Osteoblast (primary cell): ENCODE measurements around the gene KRT82. TPM values are rescaled to one million over a fixed set of nuclear protein-coding genes. Genes with fewer than 3 reads are reported as not detected.

Experiments
- DNase-seq: peaks from one replicate; pipeline ENCODE4 v3.0.0; 2011; ENCODE audit warnings: low spot score, mixed read lengths; ENCODE audit not compliant: insufficient read length; ENCODE audit errors: missing footprints
- H2AFZ ChIP-seq: 2 replicates; pipeline ENCODE4 v1.6.0; 2011; ENCODE audit warnings: mild to moderate bottlenecking, low read length
- H3K27ac ChIP-seq: 2 replicates; pipeline ENCODE4 v1.5.1; 2011; ENCODE audit warnings: mild to moderate bottlenecking, low read depth, low read length, moderate library complexity
- H3K27me3 ChIP-seq: 2 replicates; pipeline ENCODE4 v1.6.0; 2012; ENCODE audit warnings: mild to moderate bottlenecking, control low read depth, inconsistent platforms, low read length, moderate library complexity; ENCODE audit not compliant: insufficient read depth
- H3K36me3 ChIP-seq: 2 replicates; pipeline ENCODE4 v1.5.1; 2011; ENCODE audit warnings: mild to moderate bottlenecking, low read length, control low read depth, moderate library complexity; ENCODE audit not compliant: insufficient read depth
- H3K4me1 ChIP-seq: 2 replicates; pipeline ENCODE4 v1.5.1; 2011; ENCODE audit warnings: mild to moderate bottlenecking, low read length, control low read depth, moderate library complexity; ENCODE audit not compliant: insufficient read depth
- H3K4me2 ChIP-seq: 2 replicates; pipeline ENCODE4 v1.6.0; 2011; ENCODE audit warnings: mild to moderate bottlenecking, low read length; ENCODE audit not compliant: insufficient read depth
- H3K4me3 ChIP-seq: fragments of 200-600 bp; sonication (generic); 3 replicates; pipeline ENCODE4 v1.5.1; 2012; ENCODE audit warnings: mild to moderate bottlenecking, low read length, inconsistent platforms; ENCODE audit not compliant: insufficient read depth
- H3K79me2 ChIP-seq: 2 replicates; pipeline ENCODE4 v1.6.0; 2012; ENCODE audit warnings: mild to moderate bottlenecking, low read length, control low read depth, inconsistent platforms; ENCODE audit not compliant: insufficient read depth
- H3K9me3 ChIP-seq: 2 replicates; pipeline ENCODE4 v1.5.1; 2011; ENCODE audit warnings: low read depth, low read length, control low read depth
- H4K20me1 ChIP-seq: 2 replicates; pipeline ENCODE4 v1.6.0; 2012; ENCODE audit warnings: mild to moderate bottlenecking, low read length, control low read depth; ENCODE audit not compliant: insufficient read depth
- total RNA-seq: library from RNA; depleted of rRNA; stranded (reverse); fragments of >200 nt; gene quantifications from 2 replicates; pipeline ENCODE4 v1.2.3, GENCODE V29; 2012
- TF ChIP-seq, protein P1 (sequence below): IDR thresholded peaks from 2 replicates; pipeline ENCODE4 v1.5.1; 2011; ENCODE audit warnings: mild to moderate bottlenecking, low read depth, low read length, moderate library complexity; ENCODE audit errors: extremely low read depth

The KRT82 gene
- total RNA-seq, 1 donor = not detected

DNA sequence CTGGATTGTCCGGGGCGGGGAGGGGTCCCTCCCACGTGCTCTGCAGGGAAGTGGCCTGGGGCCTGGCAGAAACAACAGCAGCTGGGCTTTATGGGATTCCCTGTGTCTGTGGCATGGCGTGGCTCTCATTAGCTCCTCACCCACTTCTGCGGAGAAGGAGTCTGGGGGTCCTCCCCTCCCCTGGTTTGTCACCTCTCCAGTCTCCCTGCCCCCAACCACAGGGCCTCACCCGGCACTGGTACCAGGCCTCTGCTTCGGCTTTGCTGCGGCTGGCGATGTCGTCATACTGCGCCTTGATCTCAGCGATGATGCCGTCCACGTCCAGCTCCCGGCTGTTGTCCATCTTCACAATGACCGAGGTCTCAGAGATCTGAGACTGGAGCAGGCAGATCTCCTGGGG lies 6.4 kb downstream of the KRT82 start:
- Histone ChIP-seq H3K27me3 (peaks cover 43% of the 10 kb centered on the region), H3K27ac (no peak overlapping the region), H3K4me3 (no peak overlapping the region), H3K9me3 (no peaks in the 10 kb centered on the region), H3K4me2 (no peak overlapping the region), H3K4me1 (peaks cover 4% of the 10 kb centered on the region), H3K79me2 (no peaks in the 10 kb centered on the region), H2AFZ (no peak overlapping the region), H4K20me1 (no peaks in the 10 kb centered on the region), H3K36me3 (no peaks in the 10 kb centered on the region)
- TF ChIP-seq, protein P1, sequence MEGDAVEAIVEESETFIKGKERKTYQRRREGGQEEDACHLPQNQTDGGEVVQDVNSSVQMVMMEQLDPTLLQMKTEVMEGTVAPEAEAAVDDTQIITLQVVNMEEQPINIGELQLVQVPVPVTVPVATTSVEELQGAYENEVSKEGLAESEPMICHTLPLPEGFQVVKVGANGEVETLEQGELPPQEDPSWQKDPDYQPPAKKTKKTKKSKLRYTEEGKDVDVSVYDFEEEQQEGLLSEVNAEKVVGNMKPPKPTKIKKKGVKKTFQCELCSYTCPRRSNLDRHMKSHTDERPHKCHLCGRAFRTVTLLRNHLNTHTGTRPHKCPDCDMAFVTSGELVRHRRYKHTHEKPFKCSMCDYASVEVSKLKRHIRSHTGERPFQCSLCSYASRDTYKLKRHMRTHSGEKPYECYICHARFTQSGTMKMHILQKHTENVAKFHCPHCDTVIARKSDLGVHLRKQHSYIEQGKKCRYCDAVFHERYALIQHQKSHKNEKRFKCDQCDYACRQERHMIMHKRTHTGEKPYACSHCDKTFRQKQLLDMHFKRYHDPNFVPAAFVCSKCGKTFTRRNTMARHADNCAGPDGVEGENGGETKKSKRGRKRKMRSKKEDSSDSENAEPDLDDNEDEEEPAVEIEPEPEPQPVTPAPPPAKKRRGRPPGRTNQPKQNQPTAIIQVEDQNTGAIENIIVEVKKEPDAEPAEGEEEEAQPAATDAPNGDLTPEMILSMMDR = no peak
- DNase-seq = no peak

DNA sequence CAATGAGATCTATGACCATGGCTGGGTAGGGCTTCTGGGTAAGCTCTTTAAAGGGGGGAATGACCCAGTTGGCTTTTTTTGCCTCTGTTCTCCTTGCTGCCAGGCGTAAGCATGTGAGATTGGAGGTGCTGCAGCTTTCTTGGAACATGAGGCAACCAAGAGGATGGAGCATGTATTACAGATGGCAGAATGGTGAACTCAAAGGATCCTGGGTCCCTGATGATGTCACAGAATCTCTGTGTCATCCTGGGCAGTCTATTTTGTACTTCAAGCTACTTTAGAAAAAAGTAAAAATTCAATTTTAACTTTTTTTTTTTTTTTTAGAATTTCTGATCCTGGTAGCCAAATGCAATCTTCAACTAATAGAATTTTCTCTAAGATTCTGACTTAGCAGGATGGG lies 8.0 kb downstream of the KRT82 start:
- Histone ChIP-seq H3K4me1 (peaks cover 4% of the 10 kb centered on the region), H3K4me2 (no peak overlapping the region), H3K4me3 (no peak overlapping the region), H2AFZ (no peak overlapping the region), H3K79me2 (no peaks in the 10 kb centered on the region), H3K27ac (no peak overlapping the region), H3K9me3 (no peaks in the 10 kb centered on the region), H3K27me3 (peaks cover 50% of the 10 kb centered on the region), H4K20me1 (no peaks in the 10 kb centered on the region), H3K36me3 (no peaks in the 10 kb centered on the region)
- TF ChIP-seq, protein P1 = no peak
- peak; percentile 92 for DNase-seq

DNA sequence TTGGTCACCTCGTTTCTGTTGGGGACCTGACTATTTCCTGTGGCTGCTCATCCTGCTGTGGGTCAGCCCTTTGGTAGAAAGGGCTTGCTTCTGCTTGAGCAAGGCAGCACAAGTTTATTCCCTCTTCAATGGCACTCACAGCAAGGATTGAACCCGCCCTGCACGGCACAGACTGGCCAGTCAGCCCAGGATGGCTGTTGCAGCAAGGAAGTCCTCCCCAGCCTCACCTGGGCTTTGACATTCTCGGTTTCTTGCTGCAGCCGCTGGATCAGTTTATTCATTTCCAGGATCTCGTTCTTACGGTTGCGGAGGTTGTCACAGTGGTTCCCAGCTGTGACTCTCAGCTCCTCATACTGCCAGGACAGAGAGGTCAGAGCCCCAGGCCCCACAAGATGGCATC lies 9.5 kb downstream of the KRT82 start:
- Histone ChIP-seq H3K27me3 (peaks cover 40% of the 10 kb centered on the region), H3K9me3 (no peaks in the 10 kb centered on the region), H4K20me1 (no peaks in the 10 kb centered on the region), H3K4me1 (peaks cover 2% of the 10 kb centered on the region), H3K4me3 (no peak overlapping the region), H3K27ac (no peak overlapping the region), H3K79me2 (no peaks in the 10 kb centered on the region), H2AFZ (no peak overlapping the region), H3K4me2 (no peak overlapping the region), H3K36me3 (no peaks in the 10 kb centered on the region)
- no peak for DNase-seq
- TF ChIP-seq, protein P1 = no peak

DNA sequence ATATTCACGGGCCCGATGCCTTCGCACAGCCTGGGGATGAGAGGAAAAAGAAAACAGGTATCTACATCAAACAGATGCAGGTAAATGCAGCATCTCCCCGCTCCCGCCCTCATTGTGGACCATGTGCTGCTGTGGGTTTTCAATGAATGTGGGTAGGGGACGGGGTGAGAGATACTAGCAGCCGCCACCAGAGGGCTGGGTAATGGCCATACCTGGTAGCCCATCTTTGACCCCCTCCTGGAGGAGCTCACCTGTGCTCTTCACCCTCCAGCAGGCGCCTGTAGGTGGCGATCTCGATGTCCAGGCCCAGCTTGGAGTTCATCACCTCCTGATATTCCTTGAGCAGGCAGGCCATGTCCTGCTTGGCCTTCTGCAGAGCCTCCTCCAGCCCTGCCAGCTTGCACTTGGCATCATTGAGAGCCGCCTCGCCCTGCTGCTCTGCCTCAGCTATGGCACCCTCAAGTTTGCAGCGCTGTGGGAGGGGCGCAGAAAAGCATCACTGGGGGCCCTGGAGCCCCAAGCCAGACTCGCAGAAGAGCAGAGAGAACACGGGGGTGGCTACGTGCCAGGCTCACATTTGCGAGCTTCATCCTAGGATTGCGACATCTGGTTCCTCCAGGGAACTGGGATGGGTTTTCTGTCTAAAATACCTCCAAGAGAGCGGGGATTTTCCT lies 10.2 kb downstream of the KRT82 start:
- Histone ChIP-seq H3K4me1 (no peaks in the 10 kb centered on the region), H3K4me3 (no peak overlapping the region), H4K20me1 (no peaks in the 10 kb centered on the region), H2AFZ (no peak overlapping the region), H3K79me2 (no peaks in the 10 kb centered on the region), H3K4me2 (no peak overlapping the region), H3K27me3 (peaks cover 40% of the 10 kb centered on the region), H3K36me3 (no peaks in the 10 kb centered on the region), H3K27ac (no peak overlapping the region), H3K9me3 (no peaks in the 10 kb centered on the region)
- TF ChIP-seq, protein P1 = peak; percentile 37
- DNase-seq = peak; percentile 77
